HG03432 (cell line): ENCODE measurements around the gene PIN4.
"Not testable (repeated sequence)": the region's sequence is repeated elsewhere in the genome, so short reads cannot be mapped to it uniquely, and the experiment has no call there.

Source experiments
- ATAC-seq: cut with Tn5 transposase; IDR thresholded peaks from one replicate; pipeline ENCODE4 v1.9.1; 2021; ENCODE audit warnings: mild to moderate bottlenecking, moderate library complexity; ENCODE audit not compliant: unreplicated experiment

Gene PIN4

DNA sequence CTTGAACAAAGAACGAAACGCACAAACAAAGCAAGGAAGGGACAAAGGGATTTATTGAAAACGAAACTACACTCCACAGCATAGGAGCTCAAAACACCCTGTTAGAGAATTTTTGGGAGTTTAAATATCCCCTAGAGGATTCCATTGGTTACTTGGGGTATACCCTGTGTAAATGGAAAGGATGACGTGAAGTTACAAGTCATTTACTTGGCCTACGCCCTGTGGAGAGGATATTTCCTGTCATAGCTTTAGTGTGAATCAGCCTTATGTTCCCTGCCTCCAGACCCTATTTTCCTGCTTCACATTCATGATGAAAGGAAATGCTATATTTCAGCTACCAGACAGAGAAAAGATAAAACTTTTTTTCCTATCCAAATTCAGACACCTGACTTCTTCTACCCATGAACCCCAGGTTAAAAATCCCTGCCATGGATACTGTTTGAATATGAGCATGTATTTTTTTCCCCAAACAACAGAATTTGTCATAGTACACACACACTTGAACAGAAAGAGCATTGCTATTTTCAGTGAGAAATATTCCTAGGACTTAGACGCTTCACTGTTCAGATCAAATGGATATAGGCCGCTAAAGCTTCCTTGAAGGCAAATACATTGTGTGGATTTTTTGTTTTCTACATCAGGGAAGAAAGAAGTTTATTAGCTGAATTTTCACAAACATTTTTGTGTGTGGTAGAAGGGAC is 20.4 kb downstream of the PIN4 start:
- ATAC-seq, result no peak

DNA sequence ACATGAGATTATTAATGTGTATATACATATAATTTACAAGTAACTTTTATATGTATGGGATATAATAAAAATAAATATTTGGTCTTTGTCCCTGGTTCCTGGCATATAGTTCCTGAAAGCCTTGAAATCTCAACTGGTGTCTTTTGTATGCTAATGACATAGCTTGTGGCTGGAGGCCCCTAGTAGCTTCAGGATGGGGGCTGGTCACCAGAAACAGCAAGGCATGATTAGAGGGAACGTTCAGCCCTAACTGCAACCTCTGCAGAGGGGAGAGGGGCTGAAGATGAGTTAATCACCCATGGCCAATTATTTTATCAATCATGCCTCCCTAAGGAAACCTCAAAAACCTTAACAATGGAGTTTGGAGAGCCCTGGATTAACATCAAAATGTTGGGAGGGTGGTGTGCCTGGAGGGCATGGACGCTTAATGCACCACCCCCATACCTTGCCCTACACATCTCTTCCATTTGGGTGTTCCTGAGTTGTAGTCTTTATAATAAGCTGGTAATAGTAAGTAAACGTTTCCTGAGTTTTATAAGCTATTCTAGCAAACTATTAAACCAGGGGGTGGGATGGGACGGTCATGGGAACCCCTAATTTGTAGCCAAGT is 21.3 kb downstream of the PIN4 start:
- ATAC-seq, result no peak

GRCh38 chrX:72203421-72203820 is 21.9 kb downstream of the PIN4 start:
- ATAC-seq, result no peak

- no peak for ATAC-seq
Measured at GRCh38 chrX:72205706-72206105, 24.1 kb downstream of the PIN4 start.

GRCh38 chrX:72207366-72207765 is 25.8 kb downstream of the PIN4 start:
- ATAC-seq, result no peak

GRCh38 chrX:72208126-72208800 is 26.7 kb downstream of the PIN4 start:
- ATAC-seq, result no peak

GRCh38 chrX:72216973-72217372 is 35.4 kb downstream of the PIN4 start:
- ATAC-seq, result no peak

DNA sequence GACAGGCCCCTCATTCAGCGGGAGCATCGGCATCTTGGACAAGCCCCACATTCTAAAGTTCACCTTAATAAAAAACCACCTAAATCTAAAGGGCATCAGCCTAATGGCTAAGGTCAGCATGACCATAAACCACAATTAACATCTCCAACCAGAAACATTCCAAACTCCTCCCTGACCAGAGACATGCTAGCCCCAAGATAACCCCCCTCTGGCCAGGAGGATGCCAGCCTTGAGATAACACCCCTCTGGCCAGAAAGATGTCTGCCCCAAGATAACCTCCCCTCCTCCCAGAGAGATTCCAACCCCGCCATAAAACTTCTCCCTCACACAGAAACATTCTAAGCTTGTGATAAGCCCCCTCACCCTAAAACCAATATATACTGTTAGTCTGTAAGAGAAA is 38.8 kb downstream of the PIN4 start:
- ATAC-seq, result not testable (repeated sequence)

- ATAC-seq, result no peak
Measured at GRCh38 chrX:72230290-72230689, 48.7 kb downstream of the PIN4 start.

- no peak for ATAC-seq
Measured at GRCh38 chrX:72236841-72237240, 55.3 kb downstream of the PIN4 start.

- no peak for ATAC-seq
Measured at GRCh38 chrX:72238183-72238582, 56.6 kb downstream of the PIN4 start.

DNA sequence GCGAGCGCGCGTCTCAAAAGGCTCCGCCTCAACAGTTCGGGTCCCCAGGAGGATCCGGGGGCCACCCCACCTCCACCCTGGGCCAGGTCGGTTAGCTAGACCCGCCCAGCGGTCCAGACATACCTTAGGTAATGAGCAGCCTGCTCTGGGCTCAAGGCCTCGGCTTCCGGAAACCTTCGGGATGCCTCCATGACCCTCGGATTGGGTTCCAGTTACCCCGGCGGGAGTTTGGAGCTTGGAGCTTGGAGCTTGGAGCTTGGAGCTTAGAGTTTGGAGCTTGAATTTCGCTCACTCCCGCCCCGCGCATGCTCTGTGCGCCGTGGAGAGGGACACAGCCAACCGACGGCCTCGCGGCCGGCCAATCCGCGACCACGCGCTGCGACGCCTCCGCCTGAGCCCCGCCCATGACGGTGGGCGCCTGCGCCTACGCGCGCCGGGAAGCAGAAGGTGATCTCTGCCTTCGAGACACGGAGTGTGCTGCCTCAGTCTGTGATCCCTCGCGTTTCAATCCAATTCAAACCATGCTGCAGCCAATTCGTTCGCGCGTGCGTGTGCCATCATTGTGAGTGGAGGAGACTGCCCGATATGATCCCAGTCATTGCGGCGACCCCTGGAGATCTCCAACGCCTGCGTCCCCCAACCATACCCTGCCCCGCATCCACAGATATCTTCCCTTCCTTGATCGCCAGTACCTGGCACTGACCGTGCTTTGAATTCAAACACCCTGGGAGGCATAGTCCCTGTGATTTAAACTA is 57.3 kb downstream of the PIN4 start, which contains the start of gene ERCC6L:
Gene ERCC6L, minus strand, starts transcription at position 307 of the 755 bp plus-strand sequence. Its CDS starts 116 bp downstream, at position 191.
- peak; percentile 99 for ATAC-seq

DNA sequence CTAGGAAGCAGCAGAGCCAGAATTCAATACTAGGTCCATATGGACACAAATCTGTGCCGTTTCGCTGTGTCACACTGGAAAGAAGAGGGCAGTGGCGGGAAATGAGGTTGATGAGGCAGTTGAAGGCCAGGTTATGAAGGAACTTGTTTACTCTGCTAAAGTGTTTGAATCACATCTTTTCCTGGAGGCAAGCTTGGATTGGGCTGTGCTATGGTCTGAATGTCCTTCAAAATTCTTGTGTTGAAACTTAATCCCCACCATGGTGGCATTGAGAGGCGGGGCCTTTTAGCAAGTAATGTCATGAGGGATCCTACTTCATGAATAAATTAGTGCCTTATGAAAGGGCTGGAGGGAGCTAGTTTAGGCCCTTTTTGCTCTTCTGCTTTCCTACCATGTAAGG is 59.4 kb downstream of the PIN4 start:
- ATAC-seq, result no peak

DNA sequence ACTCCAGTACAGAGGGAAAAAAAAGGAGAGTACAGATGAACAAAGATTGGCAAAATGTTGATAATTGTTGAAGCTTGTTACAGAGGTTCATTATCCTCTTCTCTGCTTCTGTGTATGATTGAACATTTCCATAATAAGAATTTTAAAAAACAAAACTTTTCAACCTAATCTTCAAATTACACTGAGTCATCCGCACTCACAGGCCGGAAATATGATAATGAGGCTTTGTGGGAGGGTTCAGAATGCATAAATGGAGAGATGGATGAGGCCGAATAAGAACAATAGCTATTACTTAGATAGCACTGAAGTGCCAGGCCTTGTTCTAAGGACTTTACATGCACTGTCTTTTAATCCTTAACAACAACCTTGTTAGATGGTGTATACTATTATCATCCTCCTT is 61.9 kb downstream of the PIN4 start:
- no peak for ATAC-seq

DNA sequence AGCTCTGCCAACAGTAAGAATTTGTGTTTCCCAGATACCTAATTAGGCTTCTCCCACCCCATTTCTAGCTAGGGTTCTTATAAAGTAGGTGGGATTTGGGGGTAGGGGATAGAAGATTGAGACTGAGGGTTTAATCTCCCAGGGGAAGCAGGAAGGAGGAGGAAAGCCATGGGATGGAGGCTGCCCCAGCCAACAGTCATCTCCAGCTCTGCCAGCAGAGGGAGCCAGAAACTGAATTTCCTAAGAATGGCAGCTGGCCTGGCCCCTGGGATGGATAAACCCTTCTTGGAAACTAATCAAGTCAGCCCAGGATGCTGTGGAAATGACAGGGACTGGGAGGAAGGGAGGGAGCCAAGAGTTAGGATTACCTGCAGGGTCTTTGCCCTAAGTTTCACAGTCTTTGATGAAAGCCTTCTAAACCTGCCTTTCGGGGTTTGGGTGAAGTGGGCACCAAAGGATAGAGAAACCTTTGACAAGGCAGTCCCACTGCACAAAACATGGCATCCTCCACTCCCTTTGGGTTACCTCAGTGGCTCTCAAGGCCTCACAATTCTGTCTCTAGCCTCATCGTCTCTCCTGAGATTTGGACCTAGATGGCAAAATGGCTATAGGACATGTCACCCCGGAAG is 64.0 kb downstream of the PIN4 start:
- no peak for ATAC-seq

DNA sequence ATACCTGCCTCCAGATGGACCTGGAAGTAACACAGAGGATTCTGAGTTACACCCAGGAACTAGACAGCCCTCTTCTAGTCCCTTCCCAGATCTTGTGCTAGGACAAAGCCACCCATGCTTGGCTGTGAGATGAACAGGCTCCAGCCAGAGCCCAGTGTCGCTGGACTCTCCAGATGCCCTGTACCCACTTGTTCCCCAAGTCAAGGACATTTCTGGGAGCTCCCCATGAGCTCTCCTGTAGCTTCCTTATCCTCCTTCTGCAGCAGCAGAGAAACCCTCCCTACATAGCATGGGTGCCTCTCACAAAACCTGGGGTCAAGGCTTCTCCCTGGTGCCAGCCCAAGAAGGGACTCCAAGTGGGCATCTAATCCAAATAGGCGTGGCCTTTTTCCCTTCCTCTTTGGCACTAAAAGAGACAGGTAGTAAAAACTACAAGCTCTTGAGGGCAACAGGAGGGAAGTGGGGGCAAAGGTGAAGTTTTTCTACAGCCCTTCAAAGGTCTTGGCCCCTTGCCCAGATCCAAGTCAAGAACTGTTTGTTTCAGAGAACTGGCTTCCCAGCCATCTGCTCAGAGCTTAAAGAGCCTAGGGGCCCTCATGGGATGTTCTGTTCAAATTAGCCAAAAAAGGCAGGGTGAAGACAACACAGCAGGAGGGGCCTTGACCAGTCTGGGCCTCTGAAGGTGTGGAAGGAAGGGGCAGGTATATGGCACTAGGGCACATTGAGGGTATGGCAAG is 65.8 kb downstream of the PIN4 start:
- no peak for ATAC-seq
